ENCODE results near the gene TMEM183A. TPM values are rescaled to one million over a fixed set of nuclear protein-coding genes. Genes with fewer than 3 reads are reported as not detected.

TMEM183A gene
- total RNA-seq, 4 donors from 2014 or later: 62.0 to 95.5 (median 68.6) TPM

DNA sequence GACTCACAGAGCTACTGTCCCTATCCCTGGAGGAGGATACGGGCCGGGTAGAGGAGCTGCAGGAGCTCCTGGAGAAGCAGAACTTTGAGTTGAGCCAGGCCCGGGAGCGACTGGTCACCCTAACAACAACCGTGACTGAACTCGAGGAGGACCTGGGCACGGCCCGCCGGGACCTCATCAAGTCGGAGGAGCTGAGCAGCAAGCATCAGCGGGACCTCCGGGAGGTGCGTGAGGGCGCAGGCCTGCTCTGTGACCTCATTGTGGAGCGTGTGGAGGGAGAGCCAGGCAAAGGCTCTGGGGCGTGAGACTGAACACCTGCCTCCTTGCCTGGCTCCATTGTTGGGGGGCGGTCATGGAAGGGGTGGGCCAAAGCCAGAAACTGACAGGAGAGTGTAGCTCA, 38.2 kb downstream of the TMEM183A start:
- WGBS: 92% methylated on average over 17 of the region's 17 CpGs

GRCh38 chr1:203045821-203046594, 38.8 kb downstream of the TMEM183A start:
- Histone ChIP-seq H3K4me3 (no peak overlapping the region), H3K27me3 (no peaks in the 10 kb centered on the region), H3K9me3 (no peaks in the 10 kb centered on the region), H3K27ac (no peak overlapping the region), H3K4me1 (no peaks in the 10 kb centered on the region), H3K36me3 (no peaks in the 10 kb centered on the region)
- TF ChIP-seq POLR2AphosphoS5 (IDR thresholded peaks at IDR 0.05) (no peak), EP300 (IDR thresholded peaks at IDR 0.05) (no peak), CTCF (IDR thresholded peaks at IDR 0.05) (no peak), POLR2A (IDR thresholded peaks at IDR 0.05) (no peak)
- no peak for DNase-seq (ENCODE audit: low spot score in 2 of 2)
- 81% methylated on average over 16 of the region's 16 CpGs for whole genome bisulfite sequencing

More for the DNA sequence above, 38.2 kb downstream of the TMEM183A start:
- Histone ChIP-seq H3K36me3 (no peaks in the 10 kb centered on the region), H3K9me3 (no peaks in the 10 kb centered on the region), H3K27ac (no peak overlapping the region), H3K4me1 (no peaks in the 10 kb centered on the region), H3K27me3 (no peaks in the 10 kb centered on the region), H3K4me3 (no peak overlapping the region)
- no peak for DNase-seq (ENCODE audit: low spot score in 2 of 2)
- TF ChIP-seq POLR2AphosphoS5 (IDR thresholded peaks at IDR 0.05) (no peak), EP300 (IDR thresholded peaks at IDR 0.05) (no peak), CTCF (IDR thresholded peaks at IDR 0.05) (no peak), POLR2A (IDR thresholded peaks at IDR 0.05) (no peak)

GRCh38 chr1:203046984-203047630, 39.9 kb downstream of the TMEM183A start:
- H3K27me3 ChIP-seq: no peaks in the 10 kb centered on the region
- no peaks in the 10 kb centered on the region for H3K4me1 ChIP-seq
- no peak overlapping the region for H3K27ac ChIP-seq
- H3K36me3 ChIP-seq: no peaks in the 10 kb centered on the region
- H3K4me3 ChIP-seq: no peak overlapping the region
- 58% methylated on average over 15 of the region's 15 CpGs for WGBS
- TF ChIP-seq POLR2AphosphoS5 (IDR thresholded peaks at IDR 0.05) (no peak), CTCF (IDR thresholded peaks at IDR 0.05) (no peak), EP300 (IDR thresholded peaks at IDR 0.05) (no peak), POLR2A (IDR thresholded peaks at IDR 0.05) (no peak)
- no peaks in the 10 kb centered on the region for H3K9me3 ChIP-seq
- DNase-seq (ENCODE audit: low spot score in 2 of 2): no peak

DNA sequence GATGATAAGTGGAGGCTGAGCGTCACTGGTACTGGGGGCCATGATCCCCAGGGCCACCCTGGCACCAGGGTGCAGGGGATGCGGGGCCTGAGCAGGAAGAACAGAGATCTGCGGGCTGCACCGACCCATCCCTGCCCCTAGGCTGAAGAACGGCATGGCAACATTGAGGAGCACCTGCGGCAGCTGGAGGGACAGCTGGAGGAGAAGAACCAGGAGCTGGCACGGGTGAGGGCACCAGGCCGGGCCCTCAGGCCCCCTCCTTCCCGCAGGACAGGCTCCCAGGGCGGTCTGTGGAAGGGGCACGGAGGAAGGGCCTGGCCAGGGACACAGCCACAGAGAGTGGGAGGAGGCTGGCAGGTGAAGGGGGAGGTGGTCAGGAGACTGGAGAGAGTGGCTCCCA, 40.9 kb downstream of the TMEM183A start:
- 74% methylated on average over 11 of the region's 11 CpGs for WGBS
- TF ChIP-seq POLR2A (IDR thresholded peaks at IDR 0.05) (no peak), EP300 (IDR thresholded peaks at IDR 0.05) (no peak), CTCF (IDR thresholded peaks at IDR 0.05) (no peak), POLR2AphosphoS5 (IDR thresholded peaks at IDR 0.05) (no peak)
- DNase-seq (ENCODE audit: low spot score in 2 of 2): no peak
- no peaks in the 10 kb centered on the region for H3K4me1 ChIP-seq
- H3K9me3 ChIP-seq: no peaks in the 10 kb centered on the region
- H3K36me3 ChIP-seq: no peaks in the 10 kb centered on the region
- no peaks in the 10 kb centered on the region for H3K27me3 ChIP-seq
- H3K27ac ChIP-seq: no peak overlapping the region
- no peak overlapping the region for H3K4me3 ChIP-seq

DNA sequence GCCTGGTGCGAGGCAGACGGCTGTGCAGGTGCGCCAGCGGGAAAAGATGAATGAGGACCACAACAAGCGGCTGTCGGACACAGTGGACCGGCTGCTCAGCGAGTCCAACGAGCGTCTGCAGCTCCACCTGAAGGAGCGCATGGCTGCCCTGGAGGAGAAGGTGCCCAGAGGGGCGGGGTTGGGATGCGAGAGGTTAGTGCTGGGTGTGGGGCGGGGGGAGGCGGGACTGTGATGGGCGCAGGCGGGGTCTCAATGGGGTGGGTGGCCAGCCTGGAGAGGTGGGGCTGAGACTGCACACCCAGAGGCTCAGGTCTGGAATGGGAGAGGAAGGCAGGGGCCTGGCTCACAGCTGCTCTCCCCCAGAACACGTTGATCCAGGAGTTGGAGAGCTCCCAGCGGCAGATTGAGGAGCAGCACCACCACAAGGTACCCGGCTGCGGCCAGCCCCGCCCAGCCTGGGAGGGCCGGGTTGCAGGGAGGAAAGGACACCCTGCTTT, 41.4 kb downstream of the TMEM183A start:
- no peak for DNase-seq (ENCODE audit: low spot score in 2 of 2)
- H3K4me1 ChIP-seq: no peaks in the 10 kb centered on the region
- 63% methylated on average over 21 of the region's 23 CpGs for WGBS

More for the DNA sequence above, 41.4 kb downstream of the TMEM183A start:
- no peak overlapping the region for H3K27ac ChIP-seq
- no peaks in the 10 kb centered on the region for H3K36me3 ChIP-seq
- no peaks in the 10 kb centered on the region for H3K9me3 ChIP-seq
- H3K4me3 ChIP-seq: no peak overlapping the region
- no peaks in the 10 kb centered on the region for H3K27me3 ChIP-seq
- TF ChIP-seq POLR2AphosphoS5 (IDR thresholded peaks at IDR 0.05): no peak
- TF ChIP-seq EP300 (IDR thresholded peaks at IDR 0.05): no peak
- TF ChIP-seq CTCF (IDR thresholded peaks at IDR 0.05): no peak
- no peak for TF ChIP-seq POLR2A (IDR thresholded peaks at IDR 0.05)

Data from suprapubic skin (tissue), 4 donors.